Neutrophil (primary cell): Measurements from ENCODE around the gene SLC12A4.

Experiments used
- H3K27ac ChIP-seq: fragments of 200-600 bp; sonication (generic); 2 replicates; pipeline ENCODE4 v1.5.1; 2016; ENCODE audit warnings: mild to moderate bottlenecking, moderate library complexity
- H3K27me3 ChIP-seq: fragments of 200-600 bp; sonication (generic); 2 replicates; pipeline ENCODE4 v1.6.0; 2016; ENCODE audit warnings: mild to moderate bottlenecking
- H3K36me3 ChIP-seq: fragments of 200-600 bp; sonication (generic); 2 replicates; pipeline ENCODE4 v1.5.1; 2017
- H3K4me1 ChIP-seq, 2 experiments: fragments of 200-600 bp in 1 of 2; sonication (generic) in 1 of 2; 1 replicate in 1 of 2; 2 replicates in 1 of 2; pipeline versions ENCODE4 v1.5.1 to v1.6.1; 2013 to 2016; ENCODE audit warnings: low read depth in 1 of 2, low read length in 1 of 2, mild to moderate bottlenecking in 1 of 2, moderate library complexity in 1 of 2; ENCODE audit not compliant: control insufficient read depth in 1 of 2, insufficient read depth in 1 of 2
- H3K4me3 ChIP-seq, 2 experiments: fragments of 200-600 bp in 1 of 2; sonication (generic) in 1 of 2; 1 replicate in 1 of 2; 2 replicates in 1 of 2; pipeline ENCODE4 v1.5.1; 2013 to 2016; ENCODE audit warnings: low read depth in 1 of 2, low read length in 1 of 2, mild to moderate bottlenecking in 1 of 2, moderate library complexity in 1 of 2
- H3K9me3 ChIP-seq: fragments of 200-600 bp; sonication (generic); 2 replicates; pipeline ENCODE4 v1.5.1; 2016
- TF ChIP-seq, protein P1 (sequence below): fragments of 200-600 bp; sonication (generic); IDR thresholded peaks from 2 replicates; pipeline ENCODE4 v1.5.1; 2016; ENCODE audit warnings: antibody characterized with exemption

The SLC12A4 gene

DNA sequence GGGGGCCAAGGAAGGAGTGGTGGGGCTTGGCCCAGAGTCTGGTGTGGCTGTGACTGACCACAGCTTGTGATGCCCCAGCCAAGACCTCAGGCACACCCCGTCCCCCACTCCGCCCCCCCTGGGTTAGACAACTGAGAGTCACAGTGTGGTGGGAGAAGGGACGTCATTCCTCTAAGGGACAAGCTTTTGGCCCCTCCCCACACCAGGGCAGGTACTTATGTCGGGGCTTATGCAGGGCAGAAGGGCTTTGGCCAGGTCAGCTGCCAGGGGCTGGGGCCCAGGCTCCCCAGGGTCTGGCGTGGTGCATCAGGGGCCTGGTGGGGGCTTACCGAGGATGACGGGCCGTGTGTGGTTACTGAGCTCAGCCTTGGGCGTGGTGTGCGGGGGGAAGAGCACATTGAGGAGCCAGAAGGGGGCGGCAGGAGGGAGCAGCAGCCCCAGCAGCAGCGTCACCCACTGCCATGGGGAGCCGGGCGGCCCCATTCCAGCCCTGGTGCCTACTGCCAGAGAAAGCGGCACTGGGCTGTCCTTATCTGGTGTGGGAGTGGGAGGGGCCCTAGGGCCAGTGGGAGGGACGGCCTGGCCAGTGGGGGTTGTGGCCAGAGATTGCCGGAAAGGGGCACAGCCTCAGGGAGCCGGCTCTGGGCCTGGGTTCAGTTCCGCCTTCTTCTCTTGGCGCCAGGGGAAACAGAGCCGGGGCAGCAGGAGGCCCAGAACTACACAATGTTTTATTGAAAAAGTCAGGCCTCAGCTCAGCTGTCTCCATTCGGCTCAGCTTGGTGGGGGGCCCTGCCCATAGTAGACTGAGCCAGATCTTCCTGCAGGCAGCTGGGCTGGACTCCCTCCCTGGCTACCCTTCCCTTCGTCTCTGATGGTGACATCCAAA, 24.6 kb downstream of the SLC12A4 start, which contains the start of gene LCAT:
TSS of gene LCAT (minus strand) at position 502 of the 886 bp plus-strand sequence. CDS start at position 483, 19 bp downstream.
- H3K36me3 ChIP-seq = peaks cover 55% of the 10 kb centered on the region
- no peaks in the 10 kb centered on the region for H3K27me3 ChIP-seq
- TF ChIP-seq, protein P1, sequence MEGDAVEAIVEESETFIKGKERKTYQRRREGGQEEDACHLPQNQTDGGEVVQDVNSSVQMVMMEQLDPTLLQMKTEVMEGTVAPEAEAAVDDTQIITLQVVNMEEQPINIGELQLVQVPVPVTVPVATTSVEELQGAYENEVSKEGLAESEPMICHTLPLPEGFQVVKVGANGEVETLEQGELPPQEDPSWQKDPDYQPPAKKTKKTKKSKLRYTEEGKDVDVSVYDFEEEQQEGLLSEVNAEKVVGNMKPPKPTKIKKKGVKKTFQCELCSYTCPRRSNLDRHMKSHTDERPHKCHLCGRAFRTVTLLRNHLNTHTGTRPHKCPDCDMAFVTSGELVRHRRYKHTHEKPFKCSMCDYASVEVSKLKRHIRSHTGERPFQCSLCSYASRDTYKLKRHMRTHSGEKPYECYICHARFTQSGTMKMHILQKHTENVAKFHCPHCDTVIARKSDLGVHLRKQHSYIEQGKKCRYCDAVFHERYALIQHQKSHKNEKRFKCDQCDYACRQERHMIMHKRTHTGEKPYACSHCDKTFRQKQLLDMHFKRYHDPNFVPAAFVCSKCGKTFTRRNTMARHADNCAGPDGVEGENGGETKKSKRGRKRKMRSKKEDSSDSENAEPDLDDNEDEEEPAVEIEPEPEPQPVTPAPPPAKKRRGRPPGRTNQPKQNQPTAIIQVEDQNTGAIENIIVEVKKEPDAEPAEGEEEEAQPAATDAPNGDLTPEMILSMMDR = no peak
- no peak within 1 kb of the TSS for H3K4me3 ChIP-seq
- H3K9me3 ChIP-seq = no peaks in the 10 kb centered on the region
- peaks cover 3 to 9% of the 10 kb centered on the region in 2 experiments for H3K4me1 ChIP-seq
- no peak within 1 kb of the TSS for H3K27ac ChIP-seq

DNA sequence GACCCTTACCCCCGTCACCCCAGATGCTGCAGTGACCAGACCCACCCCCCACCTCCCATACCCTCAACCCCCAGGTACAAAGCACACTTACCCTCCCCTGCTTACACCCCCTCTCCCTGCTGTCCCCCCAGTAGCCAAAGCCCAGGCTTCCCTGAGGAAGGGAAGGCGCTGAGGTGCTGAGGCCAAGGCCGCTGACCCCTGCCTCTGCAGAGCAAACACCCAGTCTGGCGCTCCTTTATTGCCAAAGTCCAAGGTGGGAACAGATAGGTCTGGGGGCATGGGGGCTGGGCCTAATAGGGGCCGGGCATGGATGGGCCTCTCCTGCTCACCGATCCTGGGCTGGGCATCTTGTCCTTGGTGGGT, 25.2 kb downstream of the SLC12A4 start:
- peaks cover 55% of the 10 kb centered on the region for H3K36me3 ChIP-seq
- no peak overlapping the region for H3K27ac ChIP-seq
- TF ChIP-seq, protein P1 = no peak
- H3K4me1 ChIP-seq = peaks cover 3 to 9% of the 10 kb centered on the region in 2 experiments
- no peaks in the 10 kb centered on the region for H3K27me3 ChIP-seq
- H3K4me3 ChIP-seq = no peak overlapping the region
- no peaks in the 10 kb centered on the region for H3K9me3 ChIP-seq

DNA sequence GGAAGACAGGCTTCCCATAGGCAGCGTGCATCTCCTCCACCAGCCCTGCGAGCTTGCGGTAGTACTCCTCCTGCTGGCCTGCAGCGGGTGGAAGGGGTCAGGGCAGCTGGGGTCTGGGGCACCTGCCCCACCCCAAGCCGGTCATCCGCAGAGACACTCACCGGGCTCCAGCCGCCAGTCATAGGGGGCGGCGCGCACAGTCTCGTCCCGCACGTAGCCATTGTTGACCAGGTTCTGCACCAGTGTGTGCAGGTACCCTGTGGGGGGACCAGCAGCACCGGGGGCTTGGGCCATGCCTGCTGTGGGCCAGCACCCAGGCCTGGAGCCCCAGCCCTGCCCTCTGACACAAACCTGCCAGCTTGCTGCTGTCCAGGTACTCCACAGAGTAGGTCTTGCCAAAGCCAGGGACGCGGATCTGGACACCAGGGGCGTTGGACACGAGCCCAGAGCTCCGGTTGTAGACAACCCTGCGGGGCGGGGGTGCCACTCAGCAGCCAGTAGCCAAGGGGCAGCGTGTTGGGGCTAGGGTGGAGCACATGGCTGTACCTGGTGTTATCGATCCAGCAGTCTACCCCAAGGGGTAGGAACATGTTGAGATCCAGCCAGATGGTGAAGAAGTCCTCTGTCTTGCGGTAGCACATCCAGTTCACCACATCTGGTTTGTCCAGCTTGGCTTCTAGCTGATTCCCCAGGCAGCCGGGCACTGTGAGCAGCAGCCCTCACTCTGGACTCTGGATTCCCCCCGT, 25.8 kb downstream of the SLC12A4 start:
- no peaks in the 10 kb centered on the region for H3K27me3 ChIP-seq
- H3K27ac ChIP-seq = no peak overlapping the region
- H3K36me3 ChIP-seq = peaks cover 51% of the 10 kb centered on the region
- TF ChIP-seq, protein P1 = no peak
- H3K4me1 ChIP-seq = peaks cover 5 to 10% of the 10 kb centered on the region in 2 experiments
- H3K4me3 ChIP-seq = no peak overlapping the region
- H3K9me3 ChIP-seq = no peaks in the 10 kb centered on the region

DNA sequence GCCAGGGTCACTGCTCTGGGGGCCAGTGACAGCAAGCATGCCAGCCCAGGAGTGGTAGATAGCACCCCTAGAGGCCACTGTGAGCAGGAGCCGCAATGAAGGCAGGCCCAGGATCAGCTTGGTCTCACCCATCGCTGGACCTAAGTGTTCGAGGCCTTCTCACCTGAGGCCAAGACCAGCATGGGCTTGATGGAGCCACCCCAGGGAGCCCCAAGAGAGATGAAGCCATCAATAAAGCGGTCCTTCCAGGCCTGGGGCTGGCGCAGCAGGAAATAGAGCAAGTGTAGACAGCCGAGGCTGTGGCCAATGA, 26.3 kb downstream of the SLC12A4 start:
- Histone ChIP-seq H3K9me3 (no peaks in the 10 kb centered on the region), H3K27ac (no peak overlapping the region), H3K4me3 (no peak overlapping the region), H3K36me3 (peaks cover 45% of the 10 kb centered on the region), H3K4me1 (peaks cover 11 to 15% of the 10 kb centered on the region in 2 experiments), H3K27me3 (no peaks in the 10 kb centered on the region)
- TF ChIP-seq, protein P1 = peak; percentile 48

DNA sequence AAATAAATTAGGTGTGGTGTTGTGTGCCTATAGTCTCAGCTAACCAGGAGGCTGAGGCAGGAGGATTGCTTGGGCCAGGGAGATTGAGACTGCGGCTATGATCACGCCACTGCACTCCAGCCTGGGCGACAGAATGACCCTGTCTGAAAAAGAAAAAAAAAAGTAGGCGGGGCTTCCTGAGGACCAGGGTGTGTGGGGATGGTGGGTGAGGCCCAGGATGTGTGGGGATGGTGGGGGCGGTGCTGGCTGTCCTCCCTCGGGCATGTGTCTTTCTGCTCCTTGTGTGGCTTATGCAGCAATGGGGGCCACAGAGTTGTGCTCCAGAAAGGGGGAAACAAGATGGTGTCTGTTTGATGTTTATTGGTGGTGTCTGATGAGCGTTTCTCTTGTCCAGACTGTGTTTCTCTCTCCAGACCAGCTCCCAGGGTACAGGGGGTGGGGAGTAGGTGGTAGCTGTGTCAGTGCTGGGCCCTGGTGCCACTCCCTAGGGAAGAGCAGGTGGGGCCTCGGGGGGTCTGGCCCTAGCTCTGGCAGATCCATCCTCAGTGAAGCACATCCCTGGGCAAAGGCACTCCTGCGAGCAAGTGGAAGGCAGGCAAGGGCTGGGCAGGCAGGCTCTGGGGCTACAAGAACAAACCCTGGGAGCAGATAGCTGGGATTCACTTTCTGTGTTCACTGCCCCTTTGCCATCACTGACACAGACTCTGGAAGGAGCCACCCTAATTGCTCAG, 26.8 kb downstream of the SLC12A4 start:
- H3K27ac ChIP-seq = no peak overlapping the region
- H3K9me3 ChIP-seq = no peaks in the 10 kb centered on the region
- H3K4me3 ChIP-seq = no peak overlapping the region
- H3K4me1 ChIP-seq = peaks cover 15 to 21% of the 10 kb centered on the region in 2 experiments
- TF ChIP-seq, protein P1 = no peak
- no peaks in the 10 kb centered on the region for H3K27me3 ChIP-seq
- H3K36me3 ChIP-seq = peaks cover 40% of the 10 kb centered on the region
